ENCODE measurements around the gene FAM237B.
"Not testable (repeated sequence)": the region's sequence is repeated elsewhere in the genome, so short reads cannot be mapped to it uniquely, and the experiment has no call there.

FAM237B gene

DNA sequence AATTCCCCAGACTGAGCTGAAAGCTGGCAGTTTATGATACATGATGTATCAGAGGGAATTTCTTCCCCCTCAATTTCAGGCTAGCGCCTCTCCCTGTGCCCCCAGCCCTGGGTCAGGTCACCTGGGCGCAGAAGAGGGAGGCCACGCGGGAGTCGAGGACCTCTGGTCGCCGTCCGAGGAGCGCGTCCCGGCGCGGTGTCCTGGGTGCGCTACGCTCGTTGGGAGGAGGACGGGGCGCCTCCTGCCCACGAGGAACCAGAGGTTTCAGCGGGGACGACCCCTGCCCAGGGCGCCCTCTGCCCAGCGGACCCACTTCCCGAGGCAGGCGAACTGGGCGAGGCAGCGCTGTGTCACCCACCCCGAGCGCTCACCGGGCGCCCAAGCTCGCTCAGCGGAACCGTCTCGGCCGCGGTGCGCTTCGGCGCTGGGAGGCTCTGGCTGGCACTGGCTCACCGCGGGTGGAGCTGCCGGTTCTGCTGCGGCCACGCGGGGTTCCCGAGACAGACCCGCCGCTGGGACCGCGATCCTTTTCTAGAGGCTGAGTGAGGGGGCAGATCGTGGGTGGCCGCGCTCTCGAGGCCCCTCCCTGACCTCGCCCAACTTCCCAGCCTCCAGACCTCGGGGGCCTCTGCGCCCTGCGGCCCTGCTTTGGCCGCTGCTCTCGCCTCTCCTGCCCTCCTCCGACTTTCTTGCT lies at the start of gene FAM237B:
FAM237B (minus strand) TSS at position 504 of the 694 bp plus-strand sequence. CDS start 1,556 bp downstream, outside the sequence.
- DNase-seq, result no peak

DNA sequence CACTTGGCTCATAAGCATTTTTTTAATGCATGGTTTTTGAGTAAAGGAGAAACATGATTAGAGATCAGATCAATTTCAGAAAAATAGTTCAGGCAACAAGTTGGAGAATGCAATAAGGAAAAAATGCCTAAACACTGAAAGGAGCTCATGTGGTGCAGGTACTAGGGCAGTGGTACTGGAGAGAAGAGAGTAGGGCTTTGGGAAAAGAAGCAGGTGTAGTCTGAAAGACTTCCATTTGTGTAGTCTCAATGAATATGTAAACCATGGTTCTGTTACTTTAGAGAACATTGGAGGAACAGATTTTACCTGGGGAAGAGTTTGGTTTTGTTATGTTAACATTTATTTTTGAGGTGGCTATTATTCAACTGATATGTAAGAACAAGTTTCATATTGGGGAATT lies 30.9 kb upstream of the FAM237B start:
- no peak for DNase-seq

GRCh38 chr7:90350032-90350431 lies 28.9 kb upstream of the FAM237B start:
- DNase-seq, result not testable (repeated sequence)

GRCh38 chr7:90349305-90349704 lies 28.2 kb upstream of the FAM237B start:
- DNase-seq, result no peak

- no peak for DNase-seq
Measured at GRCh38 chr7:90347759-90348158, 26.7 kb upstream of the FAM237B start.

DNA sequence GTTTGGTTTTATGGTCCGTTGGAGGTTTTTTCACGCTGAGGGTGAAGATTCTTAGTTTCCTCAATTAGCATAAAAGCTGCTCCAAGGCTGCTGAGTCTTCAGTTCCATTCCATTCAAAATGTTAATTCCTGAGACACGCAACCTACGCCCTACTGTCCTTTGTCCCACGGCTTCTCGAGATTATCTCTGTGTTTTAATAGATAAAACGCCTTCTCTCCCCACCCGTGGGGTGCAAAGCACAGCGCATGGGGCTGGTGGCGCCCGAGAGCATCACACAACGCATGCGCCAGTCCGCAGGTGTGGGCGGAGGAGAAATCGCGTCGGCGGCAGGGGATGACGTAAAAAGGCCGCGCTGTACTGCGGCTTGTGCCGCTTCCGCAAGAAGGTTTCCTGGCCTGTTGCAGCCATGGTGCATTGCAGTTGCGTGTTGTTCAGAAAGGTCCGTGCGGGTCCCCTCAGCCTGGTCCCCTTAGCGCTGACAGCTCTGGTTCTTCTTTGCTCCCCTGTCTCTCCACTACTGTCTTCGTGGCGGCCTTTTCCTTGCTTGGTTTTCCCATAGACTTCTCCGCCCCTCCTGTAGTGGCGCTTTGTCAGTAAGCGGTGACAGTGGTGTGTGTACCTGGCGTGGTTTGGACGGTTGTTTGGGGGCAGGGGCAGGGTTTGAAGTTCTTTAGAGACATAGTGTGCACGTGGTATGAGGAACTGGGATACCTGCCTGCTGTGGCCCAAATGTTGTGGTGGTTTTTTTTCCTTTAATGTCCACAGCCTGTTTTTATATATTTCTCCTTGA lies 25.4 kb upstream of the FAM237B start, which contains the start of gene GTPBP10:
GTPBP10 (plus strand) TSS at position 381 of the 790 bp plus-strand sequence; CDS start at position 407, 26 bp downstream.
- DNase-seq, result peak; percentile 95

DNA sequence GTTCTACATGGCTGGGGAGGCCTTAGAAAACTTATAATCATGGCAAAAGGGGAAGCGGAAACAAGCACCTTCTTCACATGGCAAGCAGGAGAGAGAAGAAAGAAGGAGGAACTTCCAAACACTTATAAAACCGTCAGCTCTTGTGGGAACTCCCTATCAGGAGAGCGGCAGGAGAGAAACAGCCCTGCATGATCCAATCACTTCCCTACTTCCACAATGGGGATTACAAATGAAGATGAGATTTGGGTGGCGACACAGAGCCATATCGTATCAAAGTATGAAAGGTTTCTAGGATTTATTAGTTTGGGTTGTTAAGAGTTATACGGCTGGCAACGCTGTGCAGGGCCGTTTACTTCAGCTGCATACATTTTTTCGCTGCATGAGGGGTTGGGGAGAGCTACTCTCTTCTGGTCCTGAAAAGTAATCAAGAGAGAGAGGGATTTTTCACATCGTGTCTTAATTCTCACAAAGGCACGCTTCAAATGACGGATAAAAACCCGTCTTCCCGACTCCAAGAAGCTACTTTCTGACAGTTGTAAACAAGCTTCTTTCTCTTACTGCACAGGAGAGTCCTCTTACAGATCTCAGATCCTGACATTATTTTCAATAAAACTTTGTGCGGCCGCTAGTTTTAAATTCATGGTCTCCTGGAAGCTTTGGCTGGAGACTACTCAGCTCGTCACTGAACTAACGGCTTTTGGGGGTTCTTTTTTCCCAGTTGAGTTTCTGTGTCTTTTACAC lies 24.7 kb upstream of the FAM237B start:
- DNase-seq, result no peak

DNA sequence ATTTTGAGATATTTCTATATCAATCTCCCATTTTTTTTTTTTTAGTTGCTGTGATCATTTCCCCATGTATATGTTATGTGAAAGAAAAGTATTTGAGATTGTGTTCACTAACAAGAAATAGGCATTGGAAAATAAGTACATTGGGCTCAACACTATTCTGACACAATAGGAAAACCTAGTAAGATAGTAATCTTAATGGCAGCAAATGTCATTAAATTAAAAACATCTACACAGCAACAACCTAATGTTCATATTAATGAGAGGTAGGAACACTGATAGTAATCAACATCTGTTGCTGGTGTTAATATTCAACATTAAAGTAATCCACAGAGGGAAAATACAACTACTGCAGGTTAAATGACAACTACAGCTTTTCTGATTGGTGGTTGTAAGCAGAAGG lies 23.9 kb upstream of the FAM237B start:
- no peak for DNase-seq

- DNase-seq, result no peak
Measured at GRCh38 chr7:90337106-90337505, 16.0 kb upstream of the FAM237B start.

DNA sequence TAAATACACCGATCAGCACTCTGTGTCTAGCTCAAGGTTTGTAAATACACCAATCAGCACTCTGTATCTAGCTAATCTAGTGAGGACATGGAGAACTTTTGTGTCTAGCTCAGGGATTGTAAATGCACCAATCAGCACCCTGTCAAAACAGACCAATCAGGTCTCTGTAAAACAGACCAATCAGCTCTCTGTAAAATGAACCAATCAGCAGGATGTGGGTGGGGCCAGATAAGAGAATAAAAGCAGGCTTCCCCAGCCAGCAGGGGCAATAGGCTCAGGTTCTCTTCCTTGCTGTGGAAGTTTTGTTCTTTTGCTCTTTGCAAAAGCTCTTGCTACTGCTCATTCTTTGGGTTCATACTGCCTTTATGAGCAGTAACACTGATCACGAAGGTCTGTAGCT lies 13.8 kb upstream of the FAM237B start:
- not testable (repeated sequence) for DNase-seq

DNA sequence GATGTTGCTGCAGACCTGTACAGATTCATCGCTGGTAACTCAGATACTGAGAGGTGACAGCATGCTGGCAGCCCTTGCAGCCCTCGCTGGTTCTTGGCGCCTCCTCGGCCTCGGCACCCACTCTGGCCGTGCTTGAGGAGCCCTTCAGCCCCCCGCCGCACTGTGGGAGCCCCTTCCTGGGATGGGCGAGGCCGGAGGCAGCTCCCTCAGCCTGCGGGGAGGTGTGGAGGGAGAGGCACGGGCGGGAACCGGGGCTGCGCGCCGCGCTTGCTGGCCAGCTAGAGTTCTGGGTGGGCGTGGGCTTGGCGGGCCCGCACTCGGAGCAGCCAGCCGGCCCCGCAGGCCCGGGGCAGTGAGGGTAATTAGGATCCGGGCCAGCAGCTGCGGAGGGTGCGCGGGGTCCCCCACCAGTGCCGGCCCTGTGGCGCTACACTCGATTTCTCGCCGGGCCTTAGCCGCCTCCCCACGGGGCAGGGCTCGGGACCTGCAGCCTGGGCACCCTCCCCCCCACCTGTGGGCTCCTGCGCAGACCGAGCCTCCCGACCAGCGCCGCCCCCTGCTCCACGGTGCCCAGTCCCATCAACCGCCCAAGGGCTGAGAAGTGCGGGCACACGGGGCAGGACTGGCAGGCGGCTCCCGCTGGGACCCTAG lies 13.2 kb upstream of the FAM237B start:
- DNase-seq, result no peak

GRCh38 chr7:90326500-90326899 lies 5.4 kb upstream of the FAM237B start:
- DNase-seq, result no peak

DNA sequence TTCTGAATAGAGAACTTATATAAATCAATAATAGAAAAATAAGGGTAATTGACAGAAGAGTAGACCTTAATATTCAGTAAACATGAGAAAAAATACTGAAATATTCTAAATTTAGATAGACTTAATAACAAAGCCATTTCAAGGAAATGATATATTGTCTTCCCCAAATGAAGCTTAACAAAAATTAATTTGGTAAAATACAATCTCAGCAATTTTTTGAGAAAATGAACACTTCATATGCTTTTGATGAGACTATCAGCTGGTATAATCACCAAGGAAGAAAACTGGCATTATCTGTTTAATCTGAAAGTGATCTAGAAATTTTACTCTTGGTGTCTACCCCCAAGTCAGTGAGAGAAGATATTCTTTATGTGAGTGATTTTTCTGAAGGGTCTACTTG lies 1.7 kb upstream of the FAM237B start:
- DNase-seq, result no peak

DNA sequence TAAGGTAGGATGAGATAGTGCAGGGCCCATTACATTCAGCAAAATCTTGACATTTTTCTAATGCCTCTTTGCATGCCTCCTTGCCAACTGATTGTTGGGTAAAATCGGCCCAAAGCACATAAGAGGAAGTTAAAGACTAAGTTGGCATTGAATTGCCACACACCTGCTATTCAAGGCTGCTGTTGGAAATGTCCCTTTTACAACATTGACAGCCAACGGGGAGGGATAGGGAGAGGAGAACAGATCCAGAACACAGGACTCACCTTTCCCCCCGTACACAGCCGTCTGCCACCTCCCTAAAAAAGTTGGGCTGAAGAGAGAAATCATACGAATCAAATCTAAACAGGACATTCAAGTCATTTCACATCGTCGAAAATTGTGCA lies 695 bp downstream of the FAM237B start:
- DNase-seq, result no peak

GRCh38 chr7:90320014-90320413 lies 1.1 kb downstream of the FAM237B start:
- no peak for DNase-seq

DNA sequence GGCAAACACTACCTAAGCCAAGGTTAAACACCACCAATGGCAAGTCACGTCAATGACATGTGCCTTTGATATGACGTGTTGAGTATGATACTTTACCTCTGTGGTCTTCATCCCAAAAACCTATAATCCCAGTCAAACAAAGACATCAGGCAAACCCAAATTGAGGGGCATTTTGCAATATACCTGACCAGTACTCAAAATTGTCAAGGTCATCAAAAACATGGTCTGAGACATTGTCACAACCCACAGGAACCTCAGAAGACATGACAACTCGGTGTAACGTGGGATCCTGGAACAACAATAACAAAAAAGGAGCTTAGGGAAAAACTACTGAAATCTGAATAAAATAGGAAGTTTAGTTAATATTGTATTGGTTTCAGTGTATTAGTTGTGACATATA lies 7.2 kb downstream of the FAM237B start:
- DNase-seq, result no peak

- DNase-seq, result no peak
Measured at GRCh38 chr7:90312745-90313144, 8.4 kb downstream of the FAM237B start.

DNA sequence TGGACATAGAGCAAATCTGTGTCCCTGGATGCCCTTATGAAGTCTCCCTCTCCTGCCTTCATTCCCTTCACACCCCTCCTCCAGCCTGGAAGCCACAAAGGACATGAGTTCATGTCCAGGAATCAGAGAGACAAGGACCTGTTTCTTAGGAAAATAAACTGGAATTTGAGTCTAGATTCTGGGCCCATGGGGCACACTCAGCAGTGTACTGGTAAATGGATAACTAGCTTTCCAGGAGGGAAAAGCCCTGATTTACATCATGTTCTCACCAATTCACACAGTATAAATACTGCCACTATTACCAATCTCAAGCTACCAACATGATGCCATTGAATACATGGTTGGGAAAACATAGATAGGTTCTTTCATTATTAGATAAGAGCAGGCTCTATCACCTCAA lies 9.9 kb downstream of the FAM237B start:
- DNase-seq, result no peak

GRCh38 chr7:90309872-90310271 lies 11.2 kb downstream of the FAM237B start:
- DNase-seq, result no peak

DNA sequence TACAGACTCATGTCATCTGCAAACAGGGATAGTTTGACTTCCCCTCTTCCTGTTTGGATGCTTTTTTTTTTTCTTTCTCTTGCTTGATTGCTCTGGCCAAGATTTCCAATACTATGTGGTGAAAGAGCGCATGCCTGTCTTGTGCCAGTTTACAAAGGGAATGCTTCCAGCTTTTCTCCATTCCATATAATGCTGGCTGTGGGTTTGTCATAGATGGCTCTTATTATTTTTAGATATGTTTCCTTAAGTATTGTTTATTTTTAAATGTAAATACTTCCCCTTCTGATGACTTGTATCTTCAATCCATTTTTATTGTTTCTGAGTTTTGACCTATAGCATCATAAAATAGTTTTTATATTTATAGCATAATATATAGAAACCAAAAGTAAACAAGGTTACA lies 17.9 kb downstream of the FAM237B start:
- DNase-seq, result no peak

- no peak for DNase-seq
Measured at GRCh38 chr7:90298145-90299038, 22.7 kb downstream of the FAM237B start.

Data from CD4-positive, alpha-beta T cell treated with Interleukin-15 for 1 hour (primary cell).